Retinal pigment epithelial cell (primary cell): ENCODE results near the gene PLCB1.

Experiments used
- DNase-seq: peaks from one replicate; pipeline ENCODE4 v3.0.0-alpha.2; 2010; ENCODE audit warnings: low read depth
- H3K4me3 ChIP-seq: 2 replicates; pipeline ENCODE4 v1.5.1; 2011; ENCODE audit warnings: mild to moderate bottlenecking, low read length, control low read depth, moderate library complexity
- CTCF ChIP-seq: conservative IDR thresholded peaks from 2 replicates; pipeline ENCODE4 v1.5.1; 2011; ENCODE audit warnings: low read depth, low read length, control low read depth, inconsistent platforms

PLCB1 gene

GRCh38 chr20:8512003-8512402, 379.9 kb downstream of the PLCB1 start:
- TF ChIP-seq CTCF, result no peak
- DNase-seq, result no peak
- H3K4me3 ChIP-seq, result no peak overlapping the region

GRCh38 chr20:8515810-8516435, 383.9 kb downstream of the PLCB1 start:
- peak; percentile 7 for DNase-seq
- TF ChIP-seq CTCF, result no peak
- no peak overlapping the region for H3K4me3 ChIP-seq

- DNase-seq, result no peak
- no peak for TF ChIP-seq CTCF
- H3K4me3 ChIP-seq, result no peak overlapping the region
Observed at GRCh38 chr20:8518878-8519277, 386.8 kb downstream of the PLCB1 start.

- no peak for TF ChIP-seq CTCF
- no peak overlapping the region for H3K4me3 ChIP-seq
- no peak for DNase-seq
Observed at GRCh38 chr20:8519887-8520286, 387.8 kb downstream of the PLCB1 start.

- TF ChIP-seq CTCF, result no peak
- DNase-seq, result no peak
- H3K4me3 ChIP-seq, result no peak overlapping the region
Observed at GRCh38 chr20:8522168-8522567, 390.1 kb downstream of the PLCB1 start.

- no peak for DNase-seq
- peak; percentile 41 for TF ChIP-seq CTCF
- no peak overlapping the region for H3K4me3 ChIP-seq
Observed at GRCh38 chr20:8523684-8524083, 391.6 kb downstream of the PLCB1 start.
